ENCODE results near the gene CUL4A.
"Not testable (repeated sequence)": the region's sequence is repeated elsewhere in the genome, so short reads cannot be mapped to it uniquely, and the experiment has no call there.

CUL4A gene

GRCh38 chr13:113257908-113258307 is 48.5 kb downstream of the CUL4A start:
- H3K4me3 ChIP-seq (ENCODE audit: low read depth in 1 of 5, low read length in 5 of 5); H3K27ac ChIP-seq (ENCODE audit: low read depth, low read length); H3K9ac ChIP-seq (ENCODE audit: low read length in 5 of 5); H3K4me1 ChIP-seq (ENCODE audit: control insufficient read depth in 5 of 5, insufficient read depth in 5 of 5, low read length in 5 of 5); H3K9me3 ChIP-seq (ENCODE audit: control insufficient read depth in 5 of 5, low read length in 5 of 5); H3K27me3 ChIP-seq (ENCODE audit: control insufficient read depth in 5 of 5, insufficient read depth in 4 of 5, low read length in 5 of 5): not testable (repeated sequence)
- peaks cover 27 to 86% (median 76%) of the 10 kb centered on the region in 5 donors for H3K36me3 ChIP-seq (ENCODE audit: control insufficient read depth in 5 of 5, insufficient read depth in 5 of 5, low read length in 5 of 5)

DNA sequence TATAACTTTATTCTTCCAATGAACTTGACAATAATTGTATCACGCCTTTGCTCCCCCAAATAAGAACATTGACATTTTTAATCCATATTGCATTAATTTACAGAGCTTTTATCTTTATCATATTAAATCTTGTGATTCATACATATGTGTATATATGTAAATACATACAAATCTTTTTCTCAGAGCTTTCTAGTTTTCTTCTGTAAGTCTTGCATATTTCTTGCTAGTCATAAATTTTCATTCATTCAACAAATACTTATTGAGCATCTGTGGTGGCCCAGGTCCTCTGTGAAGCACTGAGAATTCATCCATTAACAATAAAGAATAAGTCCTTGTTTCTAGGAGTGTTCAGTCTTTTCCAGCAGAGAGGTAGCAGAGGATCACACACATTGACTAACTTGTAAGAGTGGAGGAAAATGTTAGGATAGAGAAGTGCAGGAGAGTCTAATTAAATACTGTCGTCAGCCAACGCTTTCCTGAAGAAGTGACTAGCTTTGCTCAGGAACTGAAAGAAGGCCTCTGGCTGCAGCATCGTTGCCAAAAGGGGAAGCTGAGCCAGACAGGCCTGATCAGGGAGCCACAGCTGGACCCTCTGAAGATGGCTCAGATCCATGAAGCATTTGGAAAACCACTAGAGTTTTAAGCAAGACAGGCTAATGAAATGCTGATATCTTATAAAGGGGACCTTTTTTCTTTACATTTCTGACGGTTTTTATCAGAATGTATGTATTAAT is 49.1 kb downstream of the CUL4A start:
- H3K27ac ChIP-seq (ENCODE audit: low read depth, low read length) = no peak overlapping the region
- H3K36me3 ChIP-seq (ENCODE audit: control insufficient read depth in 5 of 5, insufficient read depth in 5 of 5, low read length in 5 of 5) = peaks cover 22 to 85% (median 73%) of the 10 kb centered on the region in 5 donors
- no peak overlapping the region for H3K9ac ChIP-seq (ENCODE audit: low read length in 5 of 5)
- no peaks in the 10 kb centered on the region for H3K27me3 ChIP-seq (ENCODE audit: control insufficient read depth in 5 of 5, insufficient read depth in 4 of 5, low read length in 5 of 5)
- H3K4me1 ChIP-seq (ENCODE audit: control insufficient read depth in 5 of 5, insufficient read depth in 5 of 5, low read length in 5 of 5) = no peaks in the 10 kb centered on the region
- H3K4me3 ChIP-seq (ENCODE audit: low read depth in 1 of 5, low read length in 5 of 5) = no peak overlapping the region
- no peaks in the 10 kb centered on the region for H3K9me3 ChIP-seq (ENCODE audit: control insufficient read depth in 5 of 5, low read length in 5 of 5)

DNA sequence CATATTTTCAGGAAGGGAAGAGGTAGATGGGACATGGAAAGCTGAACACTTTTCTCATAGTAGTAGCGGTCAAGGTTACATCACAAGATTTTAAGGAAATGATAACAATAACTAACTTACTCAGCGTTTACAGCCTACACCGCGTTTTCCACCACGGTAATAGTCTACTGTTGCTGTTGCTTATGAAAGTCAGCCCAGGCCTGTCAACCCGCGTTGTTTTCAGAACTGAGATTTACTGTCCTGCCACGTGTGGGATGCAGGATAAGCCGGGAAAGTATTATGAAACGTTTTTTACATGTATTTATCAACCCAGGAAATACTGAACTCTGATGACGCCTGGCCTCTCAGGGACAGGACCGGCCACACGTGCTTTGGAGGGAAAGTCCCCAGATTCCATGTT is 51.6 kb downstream of the CUL4A start:
- H3K27ac ChIP-seq (ENCODE audit: low read depth, low read length) = no peak overlapping the region
- H3K36me3 ChIP-seq (ENCODE audit: control insufficient read depth in 5 of 5, insufficient read depth in 5 of 5, low read length in 5 of 5) = peaks cover 20 to 78% (median 60%) of the 10 kb centered on the region in 5 donors
- no peak overlapping the region for H3K9ac ChIP-seq (ENCODE audit: low read length in 5 of 5)
- H3K4me1 ChIP-seq (ENCODE audit: control insufficient read depth in 5 of 5, insufficient read depth in 5 of 5, low read length in 5 of 5) = no peaks in the 10 kb centered on the region
- no peak overlapping the region for H3K4me3 ChIP-seq (ENCODE audit: low read depth in 1 of 5, low read length in 5 of 5)
- no peaks in the 10 kb centered on the region for H3K9me3 ChIP-seq (ENCODE audit: control insufficient read depth in 5 of 5, low read length in 5 of 5)
- H3K27me3 ChIP-seq (ENCODE audit: control insufficient read depth in 5 of 5, insufficient read depth in 4 of 5, low read length in 5 of 5) = no peaks in the 10 kb centered on the region

GRCh38 chr13:113263016-113263415 is 53.6 kb downstream of the CUL4A start:
- not testable (repeated sequence) for H3K27ac ChIP-seq (ENCODE audit: low read depth, low read length); H3K27me3 ChIP-seq (ENCODE audit: control insufficient read depth in 5 of 5, insufficient read depth in 4 of 5, low read length in 5 of 5); H3K9ac ChIP-seq (ENCODE audit: low read length in 5 of 5); H3K4me3 ChIP-seq (ENCODE audit: low read depth in 1 of 5, low read length in 5 of 5); H3K9me3 ChIP-seq (ENCODE audit: control insufficient read depth in 5 of 5, low read length in 5 of 5); H3K4me1 ChIP-seq (ENCODE audit: control insufficient read depth in 5 of 5, insufficient read depth in 5 of 5, low read length in 5 of 5)
- H3K36me3 ChIP-seq (ENCODE audit: control insufficient read depth in 5 of 5, insufficient read depth in 5 of 5, low read length in 5 of 5) = peaks cover 20 to 63% (median 46%) of the 10 kb centered on the region in 5 donors

DNA sequence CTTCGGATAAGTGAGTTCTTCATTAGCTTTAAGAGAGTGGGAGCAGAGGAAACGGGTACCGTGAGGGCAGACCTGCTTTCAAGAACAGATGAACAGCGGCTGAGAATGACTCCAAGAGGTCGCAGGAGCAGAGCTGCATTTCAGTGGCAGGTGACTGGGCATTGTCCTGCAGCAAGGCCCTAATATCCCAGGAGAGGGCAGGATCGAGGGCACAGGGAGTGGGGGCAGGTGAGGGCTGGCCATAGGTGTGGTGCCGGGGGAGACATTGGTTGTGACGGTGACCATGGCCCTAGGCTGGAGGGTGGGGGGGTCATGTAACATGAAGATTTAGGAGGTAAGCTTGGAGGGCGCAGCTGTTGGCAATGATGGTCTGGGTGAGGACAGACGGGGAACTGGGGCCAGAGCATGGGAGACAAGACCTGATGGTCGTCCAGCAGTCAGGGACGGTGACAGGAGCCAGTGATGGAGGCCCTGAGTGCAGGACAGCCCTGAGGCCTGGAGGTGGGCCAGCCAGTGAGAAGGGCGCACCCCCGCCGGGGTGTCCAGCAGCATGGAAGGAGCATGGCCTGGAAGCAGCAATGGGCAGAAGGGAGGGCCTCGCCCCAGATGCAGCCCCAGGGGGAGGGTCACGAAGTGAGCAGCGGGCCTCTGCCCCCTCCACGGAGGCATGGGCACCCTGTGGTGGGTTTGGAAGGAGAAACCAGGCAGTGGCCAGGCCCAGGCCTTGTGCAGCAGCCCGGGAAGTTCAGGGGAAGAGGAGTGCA is 58.4 kb downstream of the CUL4A start:
- H3K9ac ChIP-seq (ENCODE audit: low read length in 5 of 5) = no peak overlapping the region
- no peaks in the 10 kb centered on the region for H3K9me3 ChIP-seq (ENCODE audit: control insufficient read depth in 5 of 5, low read length in 5 of 5)
- H3K27me3 ChIP-seq (ENCODE audit: control insufficient read depth in 5 of 5, insufficient read depth in 4 of 5, low read length in 5 of 5) = no peaks in the 10 kb centered on the region
- H3K4me3 ChIP-seq (ENCODE audit: low read depth in 1 of 5, low read length in 5 of 5) = no peak overlapping the region
- H3K27ac ChIP-seq (ENCODE audit: low read depth, low read length) = no peak overlapping the region
- H3K4me1 ChIP-seq (ENCODE audit: control insufficient read depth in 5 of 5, insufficient read depth in 5 of 5, low read length in 5 of 5) = no peaks in the 10 kb centered on the region
- H3K36me3 ChIP-seq (ENCODE audit: control insufficient read depth in 5 of 5, insufficient read depth in 5 of 5, low read length in 5 of 5) = peaks cover 10 to 21% (median 12%) of the 10 kb centered on the region in 5 donors

- no peak overlapping the region for H3K4me3 ChIP-seq (ENCODE audit: low read depth in 1 of 5, low read length in 5 of 5)
- no peak overlapping the region for H3K9ac ChIP-seq (ENCODE audit: low read length in 5 of 5)
- no peak overlapping the region for H3K27ac ChIP-seq (ENCODE audit: low read depth, low read length)
- no peaks in the 10 kb centered on the region for H3K9me3 ChIP-seq (ENCODE audit: control insufficient read depth in 5 of 5, low read length in 5 of 5)
- H3K36me3 ChIP-seq (ENCODE audit: control insufficient read depth in 5 of 5, insufficient read depth in 5 of 5, low read length in 5 of 5) = peaks cover 0 to 5% (median 0%) of the 10 kb centered on the region in 5 donors
- H3K27me3 ChIP-seq (ENCODE audit: control insufficient read depth in 5 of 5, insufficient read depth in 4 of 5, low read length in 5 of 5) = no peaks in the 10 kb centered on the region
- H3K4me1 ChIP-seq (ENCODE audit: control insufficient read depth in 5 of 5, insufficient read depth in 5 of 5, low read length in 5 of 5) = peaks cover 0 to 9% (median 3%) of the 10 kb centered on the region in 5 donors
Observed at GRCh38 chr13:113272031-113272430, 62.6 kb downstream of the CUL4A start.

GRCh38 chr13:113272701-113273181 is 63.3 kb downstream of the CUL4A start:
- Histone ChIP-seq H3K27ac (ENCODE audit: low read depth, low read length) (no peak overlapping the region), H3K9me3 (ENCODE audit: control insufficient read depth in 5 of 5, low read length in 5 of 5) (no peaks in the 10 kb centered on the region), H3K36me3 (ENCODE audit: control insufficient read depth in 5 of 5, insufficient read depth in 5 of 5, low read length in 5 of 5) (peaks cover 0 to 5% (median 0%) of the 10 kb centered on the region in 5 donors), H3K9ac (ENCODE audit: low read length in 5 of 5) (peak overlapping the region in 1 of 5 donors; percentile 35), H3K4me1 (ENCODE audit: control insufficient read depth in 5 of 5, insufficient read depth in 5 of 5, low read length in 5 of 5) (peaks cover 0 to 9% (median 3%) of the 10 kb centered on the region in 5 donors), H3K4me3 (ENCODE audit: low read depth in 1 of 5, low read length in 5 of 5) (no peak overlapping the region), H3K27me3 (ENCODE audit: control insufficient read depth in 5 of 5, insufficient read depth in 4 of 5, low read length in 5 of 5) (no peaks in the 10 kb centered on the region)

DNA sequence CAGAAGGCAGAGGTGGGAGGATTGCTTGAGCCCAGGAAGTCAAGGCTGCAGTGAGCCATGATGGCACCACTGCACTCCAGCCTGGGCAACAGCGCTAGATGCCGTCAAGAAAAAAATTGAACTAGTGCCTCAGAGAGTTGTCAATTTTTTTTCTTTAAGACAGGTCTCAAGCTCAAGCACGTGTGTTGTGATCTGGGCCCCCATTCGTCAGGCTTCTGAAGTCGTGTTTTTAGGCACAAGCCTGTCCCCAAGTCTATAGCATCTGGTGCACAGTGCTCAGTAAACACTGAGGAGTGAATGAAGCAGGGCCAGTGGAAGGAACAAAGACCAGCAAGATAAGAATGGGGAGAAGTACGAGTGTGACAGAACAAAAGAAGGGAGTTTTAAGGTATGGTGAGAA is 63.9 kb downstream of the CUL4A start:
- Histone ChIP-seq H3K9me3 (ENCODE audit: control insufficient read depth in 5 of 5, low read length in 5 of 5) (no peaks in the 10 kb centered on the region), H3K4me1 (ENCODE audit: control insufficient read depth in 5 of 5, insufficient read depth in 5 of 5, low read length in 5 of 5) (peaks cover 0 to 9% (median 3%) of the 10 kb centered on the region in 5 donors), H3K27ac (ENCODE audit: low read depth, low read length) (no peak overlapping the region), H3K4me3 (ENCODE audit: low read depth in 1 of 5, low read length in 5 of 5) (no peak overlapping the region), H3K36me3 (ENCODE audit: control insufficient read depth in 5 of 5, insufficient read depth in 5 of 5, low read length in 5 of 5) (peaks cover 0 to 5% (median 0%) of the 10 kb centered on the region in 5 donors), H3K27me3 (ENCODE audit: control insufficient read depth in 5 of 5, insufficient read depth in 4 of 5, low read length in 5 of 5) (no peaks in the 10 kb centered on the region), H3K9ac (ENCODE audit: low read length in 5 of 5) (no peak overlapping the region)

DNA sequence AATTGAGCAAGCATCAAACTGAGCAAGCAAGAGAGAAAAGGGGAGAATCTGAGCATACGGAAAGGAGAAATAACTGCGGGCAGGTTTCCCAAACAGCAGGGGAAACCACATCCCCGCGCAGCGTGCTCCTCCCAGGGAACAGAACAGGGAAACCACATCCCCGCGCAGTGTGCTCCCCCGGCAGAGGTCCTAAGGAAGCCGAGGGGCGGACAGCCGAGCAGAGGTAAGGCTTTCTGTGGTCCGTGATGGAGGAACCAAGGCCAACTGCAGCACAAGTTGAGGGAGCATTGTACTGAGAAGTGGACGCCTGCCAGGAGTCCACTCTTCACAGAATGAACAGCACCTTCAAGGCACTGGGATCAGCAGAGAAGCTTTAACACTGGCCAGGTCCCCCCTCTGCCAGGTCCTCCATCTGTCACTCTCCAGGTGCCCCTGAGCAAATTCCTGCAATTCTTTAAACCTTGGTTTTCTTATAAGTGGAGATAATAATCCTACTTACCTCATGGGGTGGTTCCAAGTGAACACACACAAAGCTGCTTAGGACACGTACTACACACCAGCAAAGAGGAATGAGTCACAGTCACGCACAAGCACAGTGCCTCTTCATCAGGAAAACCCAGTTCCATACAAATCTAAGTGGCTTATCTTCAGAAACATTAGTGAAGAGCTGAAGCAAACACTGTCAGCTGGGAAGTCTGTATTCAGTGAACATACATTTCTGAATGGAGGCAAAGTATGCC is 64.6 kb downstream of the CUL4A start:
- H3K36me3 ChIP-seq (ENCODE audit: control insufficient read depth in 5 of 5, insufficient read depth in 5 of 5, low read length in 5 of 5) = peaks cover 0 to 5% (median 0%) of the 10 kb centered on the region in 5 donors
- H3K9me3 ChIP-seq (ENCODE audit: control insufficient read depth in 5 of 5, low read length in 5 of 5) = no peaks in the 10 kb centered on the region
- H3K4me3 ChIP-seq (ENCODE audit: low read depth in 1 of 5, low read length in 5 of 5) = no peak overlapping the region
- H3K9ac ChIP-seq (ENCODE audit: low read length in 5 of 5) = no peak overlapping the region
- peaks cover 0 to 9% (median 3%) of the 10 kb centered on the region in 5 donors for H3K4me1 ChIP-seq (ENCODE audit: control insufficient read depth in 5 of 5, insufficient read depth in 5 of 5, low read length in 5 of 5)
- H3K27me3 ChIP-seq (ENCODE audit: control insufficient read depth in 5 of 5, insufficient read depth in 4 of 5, low read length in 5 of 5) = no peaks in the 10 kb centered on the region
- H3K27ac ChIP-seq (ENCODE audit: low read depth, low read length) = no peak overlapping the region

All from subcutaneous abdominal adipose tissue (tissue), 5 donors.